Fibroblast of lung (primary cell): ENCODE data around the gene ATP6V0D1. TPM values are rescaled to one million over a fixed set of nuclear protein-coding genes. Genes with fewer than 3 reads are reported as not detected.

Source experiments
- DNase-seq, 2 donors: peaks; one replicate each; pipeline versions ENCODE4 v3.0.0 to v3.0.0-alpha.2; 2010; ENCODE audit warnings: low read depth in 2 of 2
- H2AFZ ChIP-seq: 2 replicates; pipeline ENCODE4 v1.5.1; 2012; ENCODE audit warnings: low read length, control low read depth, inconsistent platforms
- H3K27ac ChIP-seq: 2 replicates; pipeline ENCODE4 v1.5.1; 2011; ENCODE audit warnings: low read length, control low read depth; ENCODE audit not compliant: insufficient read depth
- H3K27me3 ChIP-seq: 2 replicates; pipeline ENCODE4 v1.5.1; 2011; ENCODE audit warnings: mild to moderate bottlenecking, low read length; ENCODE audit not compliant: control insufficient read depth, insufficient read depth
- H3K36me3 ChIP-seq: 2 replicates; pipeline ENCODE4 v1.5.1; 2011; ENCODE audit warnings: low read length; ENCODE audit not compliant: control insufficient read depth, insufficient read depth
- H3K4me1 ChIP-seq: 2 replicates; pipeline ENCODE4 v1.5.1; 2011; ENCODE audit warnings: low read length; ENCODE audit not compliant: control insufficient read depth, insufficient read depth; ENCODE audit errors: extremely low read depth
- H3K4me2 ChIP-seq: 2 replicates; pipeline ENCODE4 v1.5.1; 2011; ENCODE audit warnings: low read length, control low read depth; ENCODE audit not compliant: insufficient read depth; ENCODE audit errors: extremely low read depth
- H3K4me3 ChIP-seq, 4 experiments: fragments of 200-600 bp in 1 of 4; sonication (generic) in 1 of 4; replicated peaks in 1 of 4; 2 replicates each; pipeline ENCODE4 v1.5.1; 2011 to 2016; ENCODE audit warnings: low read length in 4 of 4, low read depth in 3 of 4, mild to moderate bottlenecking in 3 of 4, control low read depth in 2 of 4, inconsistent platforms in 1 of 4, mixed read lengths in 1 of 4; ENCODE audit not compliant: insufficient read depth in 1 of 4; ENCODE audit errors: control extremely low read depth in 1 of 4
- H3K79me2 ChIP-seq: 2 replicates; pipeline ENCODE4 v1.5.1; 2012; ENCODE audit warnings: mild to moderate bottlenecking, low read length, inconsistent platforms; ENCODE audit not compliant: control insufficient read depth, insufficient read depth
- H3K9ac ChIP-seq: 2 replicates; pipeline ENCODE4 v1.5.1; 2011; ENCODE audit warnings: mild to moderate bottlenecking, low read length, control low read depth; ENCODE audit not compliant: insufficient read depth
- H3K9me3 ChIP-seq: 2 replicates; pipeline ENCODE4 v1.5.1; 2012; ENCODE audit warnings: low read depth, low read length; ENCODE audit not compliant: control insufficient read depth, insufficient read depth
- H4K20me1 ChIP-seq: 2 replicates; pipeline ENCODE4 v1.5.1; 2011; ENCODE audit warnings: low read length; ENCODE audit not compliant: control insufficient read depth, insufficient read depth; ENCODE audit errors: extremely low read depth
- EZH2 ChIP-seq: IDR thresholded peaks from 2 replicates; pipeline ENCODE4 v1.5.1; 2012; ENCODE audit warnings: low read length, control low read depth, mild to moderate bottlenecking; ENCODE audit errors: missing control alignments
- polyA plus RNA-seq, 2 donors: library from polyadenylated mRNA; depleted of rRNA in 1 of 2; stranded (reverse) in 1 of 2; unstranded in 1 of 2; fragments of >200 nt; gene quantifications; 2 replicates each; pipeline ENCODE4 v1.2.1, GENCODE V29; 2011 to 2012; ENCODE audit warnings: missing spikeins in 1 of 2
- total RNA-seq: library from RNA; depleted of rRNA; stranded (reverse); fragments of >200 nt; gene quantifications from 2 replicates; pipeline ENCODE4 v1.2.1, GENCODE V29; 2014
- TF ChIP-seq, protein P1 (sequence below), 2 donors: IDR thresholded peaks in 1 of 2; conservative IDR thresholded peaks in 1 of 2; 1 replicate in 1 of 2; 2 replicates in 1 of 2; pipeline ENCODE4 v1.5.1; 2011 to 2012; ENCODE audit warnings: low read length in 2 of 2, control low read depth in 1 of 2, inconsistent platforms in 1 of 2, low read depth in 1 of 2, mild to moderate bottlenecking in 1 of 2

Gene ATP6V0D1
- total and polyA plus RNA-seq, 2 donors (not counting 1 experiment from before 2014, with no cell fraction given): 91.2 to 183 TPM

DNA sequence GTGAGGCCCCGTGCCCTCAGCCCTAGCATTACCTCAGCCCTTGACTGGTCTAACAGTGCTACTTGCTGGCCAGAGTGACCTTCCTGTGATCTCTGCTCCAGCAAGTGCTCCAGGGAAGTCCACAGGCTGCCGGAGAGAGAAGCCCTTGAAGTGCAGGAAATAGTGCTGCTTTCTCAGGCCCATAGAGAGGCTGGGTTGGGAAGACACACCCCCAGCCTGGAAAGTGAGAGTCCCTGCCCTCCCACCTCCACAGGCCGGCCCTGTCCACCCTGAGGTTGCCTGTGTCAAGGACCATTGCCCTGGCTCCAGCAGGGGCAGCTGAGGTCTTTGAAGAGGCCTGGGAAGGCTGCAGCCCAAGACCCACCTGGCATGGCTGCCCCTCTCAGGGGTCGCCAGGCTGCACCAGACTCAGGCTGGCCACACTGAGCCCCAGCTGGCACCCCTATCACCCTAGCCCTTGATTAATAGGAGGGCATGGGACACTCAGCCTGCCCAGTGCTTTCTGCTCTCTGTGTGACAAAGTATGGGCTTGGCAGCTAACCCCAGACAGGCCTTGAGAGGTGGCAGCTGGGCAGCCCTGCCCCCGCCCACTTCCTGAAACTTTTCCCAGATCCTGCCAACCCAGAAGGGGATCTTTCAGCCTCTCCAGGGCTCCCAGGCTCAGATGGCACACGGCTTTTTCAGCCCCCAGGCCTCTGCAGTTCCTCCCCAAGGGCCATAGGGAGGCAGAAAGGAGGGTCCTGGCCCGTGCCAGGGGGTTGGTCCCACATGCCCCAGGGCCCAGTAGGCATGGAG lies 21.7 kb downstream of the ATP6V0D1 start:
- Histone ChIP-seq H4K20me1 (no peaks in the 10 kb centered on the region), H3K9me3 (no peaks in the 10 kb centered on the region), H3K36me3 (peaks cover 2% of the 10 kb centered on the region), H3K27me3 (no peaks in the 10 kb centered on the region), H3K4me1 (peaks cover 19% of the 10 kb centered on the region), H2AFZ (no peak overlapping the region), H3K79me2 (peaks cover 21% of the 10 kb centered on the region), H3K4me3 (no peak overlapping the region), H3K4me2 (no peak overlapping the region), H3K9ac (no peak overlapping the region), H3K27ac (no peak overlapping the region)
- no peak for TF ChIP-seq EZH2
- TF ChIP-seq, protein P1, sequence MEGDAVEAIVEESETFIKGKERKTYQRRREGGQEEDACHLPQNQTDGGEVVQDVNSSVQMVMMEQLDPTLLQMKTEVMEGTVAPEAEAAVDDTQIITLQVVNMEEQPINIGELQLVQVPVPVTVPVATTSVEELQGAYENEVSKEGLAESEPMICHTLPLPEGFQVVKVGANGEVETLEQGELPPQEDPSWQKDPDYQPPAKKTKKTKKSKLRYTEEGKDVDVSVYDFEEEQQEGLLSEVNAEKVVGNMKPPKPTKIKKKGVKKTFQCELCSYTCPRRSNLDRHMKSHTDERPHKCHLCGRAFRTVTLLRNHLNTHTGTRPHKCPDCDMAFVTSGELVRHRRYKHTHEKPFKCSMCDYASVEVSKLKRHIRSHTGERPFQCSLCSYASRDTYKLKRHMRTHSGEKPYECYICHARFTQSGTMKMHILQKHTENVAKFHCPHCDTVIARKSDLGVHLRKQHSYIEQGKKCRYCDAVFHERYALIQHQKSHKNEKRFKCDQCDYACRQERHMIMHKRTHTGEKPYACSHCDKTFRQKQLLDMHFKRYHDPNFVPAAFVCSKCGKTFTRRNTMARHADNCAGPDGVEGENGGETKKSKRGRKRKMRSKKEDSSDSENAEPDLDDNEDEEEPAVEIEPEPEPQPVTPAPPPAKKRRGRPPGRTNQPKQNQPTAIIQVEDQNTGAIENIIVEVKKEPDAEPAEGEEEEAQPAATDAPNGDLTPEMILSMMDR (conservative IDR thresholded peaks at IDR 0.05 in 1 of 2, IDR thresholded peaks at IDR 0.05 in 1 of 2; ENCODE audit: low read depth in 1 of 2, low read length in 2 of 2): no peak
- no peak for DNase-seq

DNA sequence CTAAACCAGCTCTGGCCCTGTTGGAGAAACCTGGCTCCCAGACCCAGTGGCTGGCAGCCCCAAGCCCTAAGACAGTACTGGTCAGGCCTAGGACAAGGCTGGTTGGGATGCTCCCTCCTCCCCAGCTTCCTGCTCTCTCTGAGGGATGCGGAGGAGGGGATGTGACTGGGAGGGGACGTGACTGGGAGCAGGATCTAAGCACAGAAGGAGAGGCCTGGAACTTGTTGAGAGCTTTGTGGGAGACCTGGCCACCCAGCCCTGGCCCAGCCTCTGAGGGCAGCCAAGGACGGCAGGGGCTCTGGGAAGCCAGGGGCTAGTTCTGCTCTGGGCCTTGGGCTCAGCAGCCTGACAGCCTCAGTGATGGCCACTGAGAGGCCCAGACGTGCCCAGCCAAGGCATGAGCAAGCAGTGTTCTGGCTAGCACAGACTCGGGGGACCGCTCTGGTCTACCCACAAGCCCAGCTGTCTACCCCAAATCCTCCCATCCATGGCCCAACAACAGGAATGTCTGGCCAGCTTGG lies 22.8 kb downstream of the ATP6V0D1 start:
- Histone ChIP-seq H3K9ac (no peak overlapping the region), H3K27me3 (no peaks in the 10 kb centered on the region), H4K20me1 (no peaks in the 10 kb centered on the region), H3K4me3 (no peak overlapping the region), H3K27ac (no peak overlapping the region), H3K4me1 (peaks cover 19% of the 10 kb centered on the region), H3K9me3 (no peaks in the 10 kb centered on the region), H3K79me2 (peaks cover 18% of the 10 kb centered on the region), H3K4me2 (no peak overlapping the region), H2AFZ (no peak overlapping the region), H3K36me3 (peaks cover 4% of the 10 kb centered on the region)
- DNase-seq: no peak
- TF ChIP-seq EZH2: no peak
- TF ChIP-seq, protein P1 (conservative IDR thresholded peaks at IDR 0.05 in 1 of 2, IDR thresholded peaks at IDR 0.05 in 1 of 2; ENCODE audit: low read depth in 1 of 2, low read length in 2 of 2): no peak

DNA sequence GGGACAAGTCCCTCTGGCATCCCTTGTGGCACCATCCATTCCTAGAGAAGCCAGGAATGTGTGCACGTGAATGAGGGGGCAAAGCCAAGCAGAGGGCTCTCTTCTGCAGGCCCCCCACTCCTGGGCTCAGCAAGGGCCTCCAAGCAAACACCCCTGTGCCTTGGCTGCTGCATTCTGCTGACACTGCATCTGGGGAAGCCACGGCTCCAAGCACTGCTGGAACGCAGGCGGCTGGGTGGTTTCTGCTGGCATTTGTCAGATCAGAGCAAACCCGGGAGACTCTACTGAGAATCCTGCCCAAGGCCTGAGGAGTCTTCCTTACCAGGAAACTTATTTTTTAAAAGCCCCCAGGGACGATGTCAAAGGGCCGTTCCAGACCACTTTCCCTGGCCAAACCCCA lies 23.3 kb downstream of the ATP6V0D1 start:
- TF ChIP-seq EZH2: no peak
- TF ChIP-seq, protein P1 (conservative IDR thresholded peaks at IDR 0.05 in 1 of 2, IDR thresholded peaks at IDR 0.05 in 1 of 2; ENCODE audit: low read depth in 1 of 2, low read length in 2 of 2): no peak
- Histone ChIP-seq H3K9ac (no peak overlapping the region), H3K4me2 (no peak overlapping the region), H3K79me2 (peaks cover 18% of the 10 kb centered on the region), H3K9me3 (no peaks in the 10 kb centered on the region), H2AFZ (no peak overlapping the region), H3K4me1 (peaks cover 19% of the 10 kb centered on the region), H3K27me3 (no peaks in the 10 kb centered on the region), H4K20me1 (no peaks in the 10 kb centered on the region), H3K27ac (no peak overlapping the region), H3K36me3 (peaks cover 7% of the 10 kb centered on the region), H3K4me3 (no peak overlapping the region)
- no peak for DNase-seq
